Measurements from ENCODE around the gene STPG2.
"Not testable (repeated sequence)": the region's sequence is repeated elsewhere in the genome, so short reads cannot be mapped to it uniquely, and the experiment has no call there.

The STPG2 gene

GRCh38 chr4:97778174-97778573, 365.1 kb downstream of the STPG2 start:
- DNase-seq, result no peak

GRCh38 chr4:97774347-97774989, 368.8 kb downstream of the STPG2 start:
- DNase-seq, result no peak

GRCh38 chr4:97770222-97770621, 373.1 kb downstream of the STPG2 start:
- no peak for DNase-seq

- DNase-seq, result no peak
These were observed 381.2 kb downstream of the STPG2 start for GRCh38 chr4:97762115-97762512.

GRCh38 chr4:97761445-97762114, 381.7 kb downstream of the STPG2 start:
- DNase-seq, result no peak

- no peak for DNase-seq
These were observed 383.5 kb downstream of the STPG2 start for GRCh38 chr4:97759785-97760184.

GRCh38 chr4:97752599-97752998, 390.7 kb downstream of the STPG2 start:
- no peak for DNase-seq

- DNase-seq, result no peak
These were observed 395.3 kb downstream of the STPG2 start for GRCh38 chr4:97747945-97748344.

GRCh38 chr4:97720869-97721432, 422.3 kb downstream of the STPG2 start:
- no peak for DNase-seq

GRCh38 chr4:97691111-97691605, 452.1 kb downstream of the STPG2 start:
- DNase-seq, result no peak

GRCh38 chr4:97670703-97671269, 472.5 kb downstream of the STPG2 start:
- no peak for DNase-seq

GRCh38 chr4:97665553-97665952, 477.7 kb downstream of the STPG2 start:
- no peak for DNase-seq

GRCh38 chr4:97664741-97665140, 478.5 kb downstream of the STPG2 start:
- DNase-seq, result no peak

- no peak for DNase-seq
These were observed 481.1 kb downstream of the STPG2 start for GRCh38 chr4:97662133-97662532.

- no peak for DNase-seq
These were observed 487.1 kb downstream of the STPG2 start for GRCh38 chr4:97656044-97656720.

- no peak for DNase-seq
These were observed 489.6 kb downstream of the STPG2 start for GRCh38 chr4:97653701-97654100.

- no peak for DNase-seq
These were observed 496.3 kb downstream of the STPG2 start for GRCh38 chr4:97646997-97647396.

- DNase-seq, result no peak
These were observed 498.0 kb downstream of the STPG2 start for GRCh38 chr4:97645071-97645821.

GRCh38 chr4:97643179-97643578, 500.1 kb downstream of the STPG2 start:
- no peak for DNase-seq

GRCh38 chr4:97639961-97640360, 503.3 kb downstream of the STPG2 start:
- DNase-seq, result no peak

GRCh38 chr4:97633831-97634230, 509.4 kb downstream of the STPG2 start:
- DNase-seq, result not testable (repeated sequence)

- DNase-seq, result no peak
These were observed 515.5 kb downstream of the STPG2 start for GRCh38 chr4:97627750-97628149.

- no peak for DNase-seq
These were observed 519.1 kb downstream of the STPG2 start for GRCh38 chr4:97624204-97624603.

All from activated effector memory CD4-positive, alpha-beta T cell treated with Interleukin-2 at 50 U/mL for 16 hours (primary cell).